ENCODE results near the gene FUBP1. TPM values are rescaled to one million over a fixed set of nuclear protein-coding genes. Genes with fewer than 3 reads are reported as not detected.

Gene FUBP1
- total and polyA plus RNA-seq, 8 donors, result 21.7 to 81.5 (median 47.6) TPM

GRCh38 chr1:77899647-77900320 lies 79.1 kb downstream of the FUBP1 start:
- peak in 3 of 4 donors; percentile 45 to 63 (median 63) for ATAC-seq
- no peak overlapping the region for H3K27ac ChIP-seq
- 36 to 51% methylated on average over 4 of the region's 4 CpGs for WGBS, 2 donors
- TF ChIP-seq, protein P1, sequence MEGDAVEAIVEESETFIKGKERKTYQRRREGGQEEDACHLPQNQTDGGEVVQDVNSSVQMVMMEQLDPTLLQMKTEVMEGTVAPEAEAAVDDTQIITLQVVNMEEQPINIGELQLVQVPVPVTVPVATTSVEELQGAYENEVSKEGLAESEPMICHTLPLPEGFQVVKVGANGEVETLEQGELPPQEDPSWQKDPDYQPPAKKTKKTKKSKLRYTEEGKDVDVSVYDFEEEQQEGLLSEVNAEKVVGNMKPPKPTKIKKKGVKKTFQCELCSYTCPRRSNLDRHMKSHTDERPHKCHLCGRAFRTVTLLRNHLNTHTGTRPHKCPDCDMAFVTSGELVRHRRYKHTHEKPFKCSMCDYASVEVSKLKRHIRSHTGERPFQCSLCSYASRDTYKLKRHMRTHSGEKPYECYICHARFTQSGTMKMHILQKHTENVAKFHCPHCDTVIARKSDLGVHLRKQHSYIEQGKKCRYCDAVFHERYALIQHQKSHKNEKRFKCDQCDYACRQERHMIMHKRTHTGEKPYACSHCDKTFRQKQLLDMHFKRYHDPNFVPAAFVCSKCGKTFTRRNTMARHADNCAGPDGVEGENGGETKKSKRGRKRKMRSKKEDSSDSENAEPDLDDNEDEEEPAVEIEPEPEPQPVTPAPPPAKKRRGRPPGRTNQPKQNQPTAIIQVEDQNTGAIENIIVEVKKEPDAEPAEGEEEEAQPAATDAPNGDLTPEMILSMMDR (IDR thresholded peaks at IDR 0.05), result no peak
- no peaks in the 10 kb centered on the region for H3K9me3 ChIP-seq
- H3K4me1 ChIP-seq, result peaks cover 9 to 14% (median 12%) of the 10 kb centered on the region in 3 donors
- no peaks in the 10 kb centered on the region for H3K36me3 ChIP-seq
- no peak for FAIRE-seq
- intact Hi-C loops (cut with DNase I), result no loop called here
- DNase-seq, result no peak
- no peak overlapping the region for H3K4me3 ChIP-seq
- no peaks in the 10 kb centered on the region for H3K27me3 ChIP-seq

Other genes with a start within 250 kb of the FUBP1 start
- gene USP33, start 219.2 kb downstream of the FUBP1 start, total RNA-seq, result 10 to 100 TPM; 14.1 to 35.5 (median 23.0) TPM
- 10 to 100 TPM; 13.7 to 21.3 TPM for gene USP33, start 219.2 kb downstream of the FUBP1 start, polyA plus RNA-seq
- 10 to 100 TPM in 1 of 6 donors, 1 to 10 TPM in 5; 5.3 to 11.0 (median 7.9) TPM for gene MIGA1, start 199.4 kb downstream of the FUBP1 start, total RNA-seq
- 1 to 10 TPM; 1.5 to 4.6 TPM for gene MIGA1, start 199.4 kb downstream of the FUBP1 start, polyA plus RNA-seq
- 1 to 10 TPM; 2.1 to 6.7 (median 2.6) TPM for gene NEXN, start 90.4 kb downstream of the FUBP1 start, total RNA-seq
- 1 to 10 TPM; 3.4 to 7.5 TPM for gene NEXN, start 90.4 kb downstream of the FUBP1 start, polyA plus RNA-seq
- gene DNAJB4, start 25.9 kb upstream of the FUBP1 start, total RNA-seq, result 10 to 100 TPM; 13.1 to 38.6 (median 21.7) TPM
- gene DNAJB4, start 25.9 kb upstream of the FUBP1 start, polyA plus RNA-seq, result 1 to 10 TPM; 6.7 to 9.2 TPM
- gene GIPC2, start 66.9 kb upstream of the FUBP1 start, total RNA-seq, result 10 to 100 TPM; 10.8 to 22.1 (median 14.4) TPM
- 1 to 10 TPM; 6.3 to 8.1 TPM for gene GIPC2, start 66.9 kb upstream of the FUBP1 start, polyA plus RNA-seq